Fibroblast of lung (primary cell): Measurements from ENCODE around the gene EPB42.

ENCODE experiments used
- CTCF ChIP-seq, 2 donors: IDR thresholded peaks in 1 of 2; conservative IDR thresholded peaks in 1 of 2; 1 replicate in 1 of 2; 2 replicates in 1 of 2; pipeline ENCODE4 v1.5.1; 2011 to 2012; ENCODE audit warnings: low read length in 2 of 2, control low read depth in 1 of 2, inconsistent platforms in 1 of 2, low read depth in 1 of 2, mild to moderate bottlenecking in 1 of 2
- EZH2 ChIP-seq: IDR thresholded peaks from 2 replicates; pipeline ENCODE4 v1.5.1; 2012; ENCODE audit warnings: low read length, control low read depth, mild to moderate bottlenecking; ENCODE audit errors: missing control alignments

- no peak for TF ChIP-seq CTCF (conservative IDR thresholded peaks at IDR 0.05 in 1 of 2, IDR thresholded peaks at IDR 0.05 in 1 of 2; ENCODE audit: low read depth in 1 of 2, low read length in 2 of 2)
- no peak for TF ChIP-seq EZH2
These were observed 36.3 kb downstream of the EPB42 start for GRCh38 chr15:43184407-43185124.
